SK-N-SH treated with all-trans-retinoic acid at 6 μM for 48 hours (cell line): Measurements from ENCODE around the gene CBX8.

Experiments used
- ATAC-seq: fragments of 200-7000 bp; cut with Tn5 transposase; 3 replicates; pipeline ENCODE4 v1.9.1; 2020; ENCODE audit warnings: mild to moderate bottlenecking, moderate library complexity
- ARNTL ChIP-seq: fragments of 450-650 bp; formaldehyde crosslinking; IDR thresholded peaks from 2 replicates; pipeline ENCODE4 v1.5.0; 2020; ENCODE audit warnings: low read depth, mild to moderate bottlenecking, moderate library complexity, borderline replicate concordance
- BACH2 ChIP-seq: fragments of 250-450 bp; sonication (Bioruptor Pico); IDR thresholded peaks from 2 replicates; pipeline ENCODE4 v1.9.0; 2021; ENCODE audit warnings: mild to moderate bottlenecking, borderline replicate concordance
- CSDC2 ChIP-seq: fragments of 250-450 bp; sonication (Bioruptor Pico); IDR thresholded peaks from 2 replicates; pipeline ENCODE4 v1.5.0; 2020; ENCODE audit warnings: mild to moderate bottlenecking, moderate library complexity
- ESRRG ChIP-seq: fragments of 250-450 bp; sonication (Bioruptor Pico); IDR thresholded peaks from 2 replicates; pipeline ENCODE4 v1.6.1; 2021; ENCODE audit warnings: mild to moderate bottlenecking
- GLIS3 ChIP-seq: fragments of 250-450 bp; sonication (Bioruptor Pico); IDR thresholded peaks from 2 replicates; pipeline ENCODE4 v1.5.0; 2020; ENCODE audit warnings: mild to moderate bottlenecking, moderate library complexity
- ISL1 ChIP-seq: fragments of 250-450 bp; sonication (Bioruptor Pico); IDR thresholded peaks from 2 replicates; pipeline ENCODE4 v2.1.2; 2022; ENCODE audit warnings: mild to moderate bottlenecking, moderate library complexity
- OSR1 ChIP-seq: fragments of 250-450 bp; sonication (Bioruptor Pico); IDR thresholded peaks from 2 replicates; pipeline ENCODE4 v1.8.0; 2022; ENCODE audit warnings: moderate library complexity, mild to moderate bottlenecking, inconsistent platforms
- PPARA ChIP-seq: fragments of 250-450 bp; sonication (Bioruptor Pico); IDR thresholded peaks from 2 replicates; pipeline ENCODE4 v1.5.0; 2020; ENCODE audit warnings: mild to moderate bottlenecking, borderline replicate concordance
- RARB ChIP-seq: fragments of 250-450 bp; sonication (Bioruptor Pico); IDR thresholded peaks from 2 replicates; pipeline ENCODE4 v1.8.0; 2021; ENCODE audit warnings: mild to moderate bottlenecking, moderate library complexity
- SNAI2 ChIP-seq: fragments of 250-450 bp; sonication (Bioruptor Pico); IDR thresholded peaks from 2 replicates; pipeline ENCODE4 v1.5.0; 2020; ENCODE audit warnings: mild to moderate bottlenecking, moderate library complexity
- TCF4 ChIP-seq: fragments of 250-450 bp; sonication (Bioruptor Pico); IDR thresholded peaks from 2 replicates; pipeline ENCODE4 v1.8.0; 2021; ENCODE audit warnings: mild to moderate bottlenecking, moderate library complexity, borderline replicate concordance
- TOX ChIP-seq: fragments of 250-450 bp; sonication (Bioruptor Pico); IDR thresholded peaks from 2 replicates; pipeline ENCODE4 v1.8.0; 2021; ENCODE audit warnings: mild to moderate bottlenecking, moderate library complexity, borderline replicate concordance
- ZC3H10 ChIP-seq: fragments of 250-450 bp; sonication (Bioruptor Pico); IDR thresholded peaks from 2 replicates; pipeline ENCODE4 v1.5.1; 2021; ENCODE audit warnings: mild to moderate bottlenecking, moderate library complexity
- ZFP30 ChIP-seq: fragments of 450-650 bp; formaldehyde crosslinking; IDR thresholded peaks from 2 replicates; pipeline ENCODE4 v1.5.0; 2022; ENCODE audit warnings: mild to moderate bottlenecking, moderate library complexity
- ZNF70 ChIP-seq: fragments of 450-650 bp; formaldehyde crosslinking; IDR thresholded peaks from 2 replicates; pipeline ENCODE4 v1.5.0; 2020; ENCODE audit warnings: mild to moderate bottlenecking, moderate library complexity
- TF ChIP-seq, protein P1 (sequence below): fragments of 250-450 bp; sonication (Bioruptor Pico); IDR thresholded peaks from 2 replicates; pipeline ENCODE4 v1.5.0; 2020; ENCODE audit warnings: mild to moderate bottlenecking, moderate library complexity
- TF ChIP-seq, protein P2 (sequence below): fragments of 250-450 bp; sonication (Bioruptor Pico); IDR thresholded peaks from 2 replicates; pipeline ENCODE4 v1.5.1; 2021; ENCODE audit warnings: mild to moderate bottlenecking, moderate library complexity
- TF ChIP-seq, protein P3 (sequence below): fragments of 250-450 bp; sonication (Bioruptor Pico); IDR thresholded peaks from 2 replicates; pipeline ENCODE4 v1.8.0; 2020; ENCODE audit warnings: mild to moderate bottlenecking, moderate library complexity, borderline replicate concordance
- TF ChIP-seq, protein P4 (sequence below): fragments of 250-450 bp; sonication (Bioruptor Pico); IDR thresholded peaks from 2 replicates; pipeline ENCODE4 v1.8.0; 2021; ENCODE audit warnings: low read depth, mild to moderate bottlenecking, moderate library complexity, borderline replicate concordance

Gene CBX8

DNA sequence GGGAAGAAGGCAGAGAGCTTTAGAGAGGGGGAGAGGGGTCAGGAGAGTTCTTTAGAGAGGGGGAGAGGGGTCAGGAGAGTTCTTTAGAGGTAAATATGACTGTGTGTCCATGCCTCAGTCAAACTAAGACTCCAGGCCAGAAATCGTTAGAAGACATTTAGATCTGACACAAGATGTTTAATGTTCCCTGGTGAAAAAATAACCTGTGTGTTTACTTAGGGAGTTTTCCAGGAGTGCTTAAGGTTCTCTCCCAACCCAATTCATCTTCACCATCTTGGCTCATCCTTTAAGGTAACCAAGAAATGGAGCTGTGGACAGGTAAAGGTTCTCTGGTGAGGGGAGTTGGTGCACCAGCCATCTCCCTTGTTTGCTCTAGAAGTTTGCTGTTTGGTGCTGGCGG, 32.6 kb upstream of the CBX8 start:
- no peak for TF ChIP-seq ISL1
- TF ChIP-seq SNAI2 (CRISPR knock-in tag) = no peak
- TF ChIP-seq BACH2 = no peak
- TF ChIP-seq, protein P1, sequence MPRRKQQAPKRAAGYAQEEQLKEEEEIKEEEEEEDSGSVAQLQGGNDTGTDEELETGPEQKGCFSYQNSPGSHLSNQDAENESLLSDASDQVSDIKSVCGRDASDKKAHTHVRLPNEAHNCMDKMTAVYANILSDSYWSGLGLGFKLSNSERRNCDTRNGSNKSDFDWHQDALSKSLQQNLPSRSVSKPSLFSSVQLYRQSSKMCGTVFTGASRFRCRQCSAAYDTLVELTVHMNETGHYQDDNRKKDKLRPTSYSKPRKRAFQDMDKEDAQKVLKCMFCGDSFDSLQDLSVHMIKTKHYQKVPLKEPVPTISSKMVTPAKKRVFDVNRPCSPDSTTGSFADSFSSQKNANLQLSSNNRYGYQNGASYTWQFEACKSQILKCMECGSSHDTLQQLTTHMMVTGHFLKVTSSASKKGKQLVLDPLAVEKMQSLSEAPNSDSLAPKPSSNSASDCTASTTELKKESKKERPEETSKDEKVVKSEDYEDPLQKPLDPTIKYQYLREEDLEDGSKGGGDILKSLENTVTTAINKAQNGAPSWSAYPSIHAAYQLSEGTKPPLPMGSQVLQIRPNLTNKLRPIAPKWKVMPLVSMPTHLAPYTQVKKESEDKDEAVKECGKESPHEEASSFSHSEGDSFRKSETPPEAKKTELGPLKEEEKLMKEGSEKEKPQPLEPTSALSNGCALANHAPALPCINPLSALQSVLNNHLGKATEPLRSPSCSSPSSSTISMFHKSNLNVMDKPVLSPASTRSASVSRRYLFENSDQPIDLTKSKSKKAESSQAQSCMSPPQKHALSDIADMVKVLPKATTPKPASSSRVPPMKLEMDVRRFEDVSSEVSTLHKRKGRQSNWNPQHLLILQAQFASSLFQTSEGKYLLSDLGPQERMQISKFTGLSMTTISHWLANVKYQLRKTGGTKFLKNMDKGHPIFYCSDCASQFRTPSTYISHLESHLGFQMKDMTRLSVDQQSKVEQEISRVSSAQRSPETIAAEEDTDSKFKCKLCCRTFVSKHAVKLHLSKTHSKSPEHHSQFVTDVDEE (CRISPR knock-in tag) = no peak
- TF ChIP-seq, protein P2, sequence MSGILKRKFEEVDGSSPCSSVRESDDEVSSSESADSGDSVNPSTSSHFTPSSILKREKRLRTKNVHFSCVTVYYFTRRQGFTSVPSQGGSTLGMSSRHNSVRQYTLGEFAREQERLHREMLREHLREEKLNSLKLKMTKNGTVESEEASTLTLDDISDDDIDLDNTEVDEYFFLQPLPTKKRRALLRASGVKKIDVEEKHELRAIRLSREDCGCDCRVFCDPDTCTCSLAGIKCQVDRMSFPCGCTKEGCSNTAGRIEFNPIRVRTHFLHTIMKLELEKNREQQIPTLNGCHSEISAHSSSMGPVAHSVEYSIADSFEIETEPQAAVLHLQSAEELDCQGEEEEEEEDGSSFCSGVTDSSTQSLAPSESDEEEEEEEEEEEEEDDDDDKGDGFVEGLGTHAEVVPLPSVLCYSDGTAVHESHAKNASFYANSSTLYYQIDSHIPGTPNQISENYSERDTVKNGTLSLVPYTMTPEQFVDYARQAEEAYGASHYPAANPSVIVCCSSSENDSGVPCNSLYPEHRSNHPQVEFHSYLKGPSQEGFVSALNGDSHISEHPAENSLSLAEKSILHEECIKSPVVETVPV (CRISPR knock-in tag) = no peak
- TF ChIP-seq, protein P3, sequence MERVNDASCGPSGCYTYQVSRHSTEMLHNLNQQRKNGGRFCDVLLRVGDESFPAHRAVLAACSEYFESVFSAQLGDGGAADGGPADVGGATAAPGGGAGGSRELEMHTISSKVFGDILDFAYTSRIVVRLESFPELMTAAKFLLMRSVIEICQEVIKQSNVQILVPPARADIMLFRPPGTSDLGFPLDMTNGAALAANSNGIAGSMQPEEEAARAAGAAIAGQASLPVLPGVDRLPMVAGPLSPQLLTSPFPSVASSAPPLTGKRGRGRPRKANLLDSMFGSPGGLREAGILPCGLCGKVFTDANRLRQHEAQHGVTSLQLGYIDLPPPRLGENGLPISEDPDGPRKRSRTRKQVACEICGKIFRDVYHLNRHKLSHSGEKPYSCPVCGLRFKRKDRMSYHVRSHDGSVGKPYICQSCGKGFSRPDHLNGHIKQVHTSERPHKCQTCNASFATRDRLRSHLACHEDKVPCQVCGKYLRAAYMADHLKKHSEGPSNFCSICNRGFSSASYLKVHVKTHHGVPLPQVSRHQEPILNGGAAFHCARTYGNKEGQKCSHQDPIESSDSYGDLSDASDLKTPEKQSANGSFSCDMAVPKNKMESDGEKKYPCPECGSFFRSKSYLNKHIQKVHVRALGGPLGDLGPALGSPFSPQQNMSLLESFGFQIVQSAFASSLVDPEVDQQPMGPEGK (CRISPR knock-in tag) = no peak
- TF ChIP-seq ARNTL = no peak
- TF ChIP-seq, protein P4, sequence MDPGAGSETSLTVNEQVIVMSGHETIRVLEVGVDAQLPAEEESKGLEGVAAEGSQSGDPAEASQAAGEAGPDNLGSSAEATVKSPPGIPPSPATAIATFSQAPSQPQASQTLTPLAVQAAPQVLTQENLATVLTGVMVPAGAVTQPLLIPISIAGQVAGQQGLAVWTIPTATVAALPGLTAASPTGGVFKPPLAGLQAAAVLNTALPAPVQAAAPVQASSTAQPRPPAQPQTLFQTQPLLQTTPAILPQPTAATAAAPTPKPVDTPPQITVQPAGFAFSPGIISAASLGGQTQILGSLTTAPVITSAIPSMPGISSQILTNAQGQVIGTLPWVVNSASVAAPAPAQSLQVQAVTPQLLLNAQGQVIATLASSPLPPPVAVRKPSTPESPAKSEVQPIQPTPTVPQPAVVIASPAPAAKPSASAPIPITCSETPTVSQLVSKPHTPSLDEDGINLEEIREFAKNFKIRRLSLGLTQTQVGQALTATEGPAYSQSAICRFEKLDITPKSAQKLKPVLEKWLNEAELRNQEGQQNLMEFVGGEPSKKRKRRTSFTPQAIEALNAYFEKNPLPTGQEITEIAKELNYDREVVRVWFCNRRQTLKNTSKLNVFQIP (CRISPR knock-in tag) = no peak
- TF ChIP-seq ESRRG (CRISPR knock-in tag) = no peak
- no peak for TF ChIP-seq ZC3H10
- TF ChIP-seq ZFP30 = no peak
- no peak for TF ChIP-seq RARB
- TF ChIP-seq ZNF70 (CRISPR knock-in tag) = no peak
- ATAC-seq = no peak

DNA sequence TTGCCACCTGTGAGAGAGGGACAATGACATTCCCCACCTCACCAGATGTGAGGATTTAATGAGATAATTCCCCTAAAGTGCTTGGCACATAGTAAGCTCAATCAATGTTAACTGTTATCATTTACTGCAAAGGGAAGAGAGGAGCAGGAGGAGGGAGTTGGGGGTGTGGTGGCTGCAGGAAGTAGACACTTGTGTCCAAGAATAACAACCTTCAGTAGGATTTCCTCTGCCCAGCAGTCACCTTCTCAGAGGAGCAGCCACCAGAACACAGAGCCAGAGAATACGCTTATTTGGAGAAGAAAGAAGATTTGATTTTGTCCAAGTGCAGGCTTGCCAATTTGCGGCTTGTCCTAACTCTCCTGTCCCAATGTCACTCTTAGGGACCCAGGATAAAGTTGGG, 32.1 kb upstream of the CBX8 start:
- peak; percentile 30; the same call in 1 of the 2 replicates for TF ChIP-seq TCF4
- TF ChIP-seq ARNTL = no peak
- ATAC-seq = no peak

DNA sequence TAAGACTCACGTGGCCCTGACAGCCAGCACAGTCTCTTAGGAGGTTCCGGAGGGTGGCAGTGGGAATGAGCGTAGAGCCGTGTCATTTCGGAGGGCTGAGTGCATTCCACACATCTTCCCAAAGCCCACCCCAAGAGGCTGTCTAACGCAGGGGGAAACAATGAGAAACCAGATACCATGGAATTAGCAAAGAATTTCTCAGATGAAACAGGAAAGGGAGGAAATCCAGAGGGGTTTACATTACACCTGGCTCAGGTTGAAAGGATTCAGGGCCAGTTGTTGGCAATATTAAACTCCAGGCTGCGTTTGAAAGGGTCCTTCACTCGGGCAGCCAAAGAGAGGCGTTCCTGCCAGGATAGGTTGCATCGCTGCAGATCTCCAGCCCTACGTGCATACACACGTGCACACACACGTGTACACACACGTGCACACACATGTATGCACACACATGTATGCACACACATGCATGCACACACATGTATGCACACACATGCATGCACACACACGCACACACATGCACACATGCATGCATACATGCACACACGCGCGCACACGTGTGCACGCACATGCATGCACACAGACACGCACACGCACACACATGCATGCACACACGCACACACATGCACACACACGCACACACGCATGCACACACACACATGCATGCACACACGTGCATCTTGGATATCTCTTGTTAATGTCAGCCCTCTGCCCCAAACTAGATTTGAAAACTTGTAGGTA, 30.1 kb upstream of the CBX8 start:
- no peak for ATAC-seq
- TF ChIP-seq, protein P2 (CRISPR knock-in tag) = no peak
- no peak for TF ChIP-seq TOX (CRISPR knock-in tag)
- TF ChIP-seq, protein P4 (CRISPR knock-in tag) = no peak
- TF ChIP-seq OSR1 = no peak
- no peak for TF ChIP-seq ESRRG (CRISPR knock-in tag)
- no peak for TF ChIP-seq RARB
- no peak for TF ChIP-seq GLIS3 (CRISPR knock-in tag)
- no peak for TF ChIP-seq ARNTL
- TF ChIP-seq, protein P3 (CRISPR knock-in tag) = no peak
- no peak for TF ChIP-seq ZC3H10
- no peak for TF ChIP-seq CSDC2 (CRISPR knock-in tag)
- no peak for TF ChIP-seq SNAI2 (CRISPR knock-in tag)
- TF ChIP-seq ZNF70 (CRISPR knock-in tag) = no peak
- no peak for TF ChIP-seq PPARA (CRISPR knock-in tag)
- no peak for TF ChIP-seq ZFP30
